GM19023 (cell line): ENCODE measurements around the gene BCS1L.
A peak's percentile ranks its signal among the peaks of the same experiment; 100 is the strongest.
"Not testable (repeated sequence)": the region's sequence is repeated elsewhere in the genome, so short reads cannot be mapped to it uniquely, and the experiment has no call there.

Experiments
- ATAC-seq: cut with Tn5 transposase; IDR thresholded peaks from one replicate; pipeline ENCODE4 v1.9.1; 2021; ENCODE audit warnings: mild to moderate bottlenecking, moderate library complexity; ENCODE audit not compliant: unreplicated experiment

BCS1L gene

GRCh38 chr2:218659988-218660358 is 490 bp downstream of the BCS1L start:
- no peak for ATAC-seq

- no peak for ATAC-seq
Measured at GRCh38 chr2:218662377-218662776, 2.9 kb downstream of the BCS1L start.

- no peak for ATAC-seq
Measured at GRCh38 chr2:218662827-218663226, 3.3 kb downstream of the BCS1L start.

GRCh38 chr2:218663901-218664300 is 4.4 kb downstream of the BCS1L start:
- no peak for ATAC-seq

- ATAC-seq = no peak
Measured at GRCh38 chr2:218664653-218665052, 5.2 kb downstream of the BCS1L start.

GRCh38 chr2:218671097-218671653 is 11.7 kb downstream of the BCS1L start:
- no peak for ATAC-seq

GRCh38 chr2:218671654-218672566 is 12.4 kb downstream of the BCS1L start, which contains the start of the genes RNF25 and STK36:
TSS of gene RNF25 (minus strand) at chr2:218672002. CDS start at chr2:218671970, 32 bp downstream.
TSS of gene STK36 (plus strand) at chr2:218672086. CDS start at chr2:218672830, 744 bp downstream.
- peak; percentile 97 for ATAC-seq

GRCh38 chr2:218679119-218679518 is 19.6 kb downstream of the BCS1L start:
- no peak for ATAC-seq

- no peak for ATAC-seq
Measured at GRCh38 chr2:218680061-218680460, 20.6 kb downstream of the BCS1L start.

- ATAC-seq = not testable (repeated sequence)
Measured at GRCh38 chr2:218687400-218688060, 28.0 kb downstream of the BCS1L start.

- no peak for ATAC-seq
Measured at GRCh38 chr2:218691234-218691633, 31.8 kb downstream of the BCS1L start.

GRCh38 chr2:218694405-218695145 is 35.1 kb downstream of the BCS1L start:
- no peak for ATAC-seq

- ATAC-seq = no peak
Measured at GRCh38 chr2:218698885-218699284, 39.4 kb downstream of the BCS1L start.

GRCh38 chr2:218701806-218702205 is 42.3 kb downstream of the BCS1L start:
- ATAC-seq = no peak

- ATAC-seq = no peak
Measured at GRCh38 chr2:218703341-218703740, 43.9 kb downstream of the BCS1L start.

- no peak for ATAC-seq
Measured at GRCh38 chr2:218708086-218708485, 48.6 kb downstream of the BCS1L start.

GRCh38 chr2:218709908-218710307 is 50.4 kb downstream of the BCS1L start:
- no peak for ATAC-seq

- ATAC-seq = no peak
Measured at GRCh38 chr2:218710334-218710686, 50.8 kb downstream of the BCS1L start.

- ATAC-seq = peak; percentile 91
Measured at GRCh38 chr2:218710687-218711549, 51.4 kb downstream of the BCS1L start, which contains the start of gene TTLL4. TSS of gene TTLL4 (plus strand) at chr2:218710835. CDS start at chr2:218737677, 26,842 bp downstream.

- no peak for ATAC-seq
Measured at GRCh38 chr2:218711550-218711929, 52.1 kb downstream of the BCS1L start.
